ENCODE data around the gene IQCE.

The IQCE gene

DNA sequence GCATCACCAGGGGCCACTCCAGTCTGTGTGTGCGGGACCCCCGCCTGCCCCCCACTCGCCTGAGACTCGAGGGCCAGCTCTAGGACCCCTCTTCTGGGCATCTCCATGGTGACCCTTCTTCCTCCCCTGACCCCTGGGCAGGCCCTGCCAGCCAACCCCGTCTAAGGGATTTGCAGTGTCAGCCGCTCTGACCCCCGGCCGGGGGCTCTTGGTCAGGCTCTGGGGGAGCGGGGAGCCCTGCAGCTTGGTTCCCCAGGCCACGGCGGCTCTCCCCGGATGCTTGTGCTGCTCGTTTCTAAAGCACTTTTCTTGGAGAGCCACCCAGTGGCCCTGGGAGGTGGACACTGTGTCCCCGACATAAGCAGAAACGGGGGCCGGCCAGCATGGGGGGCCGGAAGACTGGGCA, 78.3 kb downstream of the IQCE start:
- no peak for DNase-seq

DNA sequence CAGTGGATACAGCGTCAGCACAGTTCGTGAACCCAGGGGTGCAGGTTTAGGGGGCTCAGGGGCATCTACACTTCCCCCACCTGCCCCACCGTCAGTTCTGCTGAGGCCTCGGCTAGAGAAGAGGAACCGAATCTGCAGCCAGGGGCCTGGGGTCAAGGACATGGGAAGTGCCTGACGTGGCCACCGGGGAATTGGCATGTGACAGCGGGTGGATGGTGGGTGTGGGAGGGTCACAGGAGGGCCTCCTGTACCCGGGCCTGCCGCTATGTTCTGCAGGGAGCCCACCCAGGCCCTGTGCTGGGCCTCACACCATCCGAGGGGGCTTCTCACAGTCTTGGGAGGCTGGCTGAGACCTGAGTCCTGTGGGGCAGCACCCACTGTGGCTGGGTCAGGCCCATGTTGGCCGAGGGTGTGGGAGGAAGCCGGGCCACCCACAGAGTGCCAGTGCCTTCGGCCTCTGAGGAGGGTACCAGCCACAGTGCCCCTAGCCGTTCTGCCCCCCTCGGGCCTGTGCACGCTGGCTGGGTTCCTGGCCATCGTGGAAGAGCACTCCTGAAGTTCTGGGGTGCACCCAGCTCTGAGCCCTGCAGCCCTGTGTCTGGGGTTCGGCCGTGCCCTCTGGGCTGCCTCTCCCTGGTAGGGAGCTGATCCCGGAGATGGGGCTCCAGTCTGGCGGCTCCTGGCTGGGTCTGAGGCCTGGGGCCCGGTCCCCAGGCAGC, 78.9 kb downstream of the IQCE start:
- DNase-seq: no peak

DNA sequence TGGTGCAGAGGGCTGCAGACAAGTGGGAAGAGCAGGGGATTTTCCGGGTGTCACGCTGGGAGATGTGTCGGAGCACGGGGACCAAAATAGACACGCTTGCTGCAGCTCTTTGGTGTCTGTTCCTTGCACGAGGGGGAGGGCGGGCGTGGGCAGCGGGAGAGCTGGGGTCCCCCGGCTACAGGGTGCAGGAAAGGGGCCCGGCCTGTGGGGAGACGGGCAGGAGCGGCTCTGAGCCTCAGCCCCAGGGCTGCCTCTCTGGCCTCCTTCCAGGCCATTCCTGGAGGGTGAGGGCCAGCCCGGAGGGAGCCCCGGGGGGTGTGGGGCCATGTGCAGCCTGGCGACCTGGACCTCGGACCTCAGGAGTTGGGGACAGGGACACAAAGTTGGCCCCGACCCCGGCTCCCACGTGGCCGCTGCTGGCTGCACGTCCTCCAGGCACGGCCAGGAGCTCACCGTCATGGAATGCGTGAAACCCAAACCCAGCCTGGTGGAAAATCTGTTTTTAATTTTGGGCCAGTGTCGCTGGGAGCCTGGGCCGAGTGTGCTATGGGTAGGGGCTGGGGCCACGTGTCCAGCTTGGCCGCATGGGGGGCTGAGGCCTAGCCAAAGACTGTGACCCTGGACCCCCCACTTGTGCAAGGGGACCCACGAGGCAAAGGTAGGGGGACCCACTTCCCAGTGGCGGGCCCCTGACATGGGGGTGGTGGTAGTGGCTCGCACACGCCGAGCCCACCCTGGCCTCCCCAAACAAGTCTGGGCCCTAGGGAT, 79.6 kb downstream of the IQCE start:
- no peak for DNase-seq

DNA sequence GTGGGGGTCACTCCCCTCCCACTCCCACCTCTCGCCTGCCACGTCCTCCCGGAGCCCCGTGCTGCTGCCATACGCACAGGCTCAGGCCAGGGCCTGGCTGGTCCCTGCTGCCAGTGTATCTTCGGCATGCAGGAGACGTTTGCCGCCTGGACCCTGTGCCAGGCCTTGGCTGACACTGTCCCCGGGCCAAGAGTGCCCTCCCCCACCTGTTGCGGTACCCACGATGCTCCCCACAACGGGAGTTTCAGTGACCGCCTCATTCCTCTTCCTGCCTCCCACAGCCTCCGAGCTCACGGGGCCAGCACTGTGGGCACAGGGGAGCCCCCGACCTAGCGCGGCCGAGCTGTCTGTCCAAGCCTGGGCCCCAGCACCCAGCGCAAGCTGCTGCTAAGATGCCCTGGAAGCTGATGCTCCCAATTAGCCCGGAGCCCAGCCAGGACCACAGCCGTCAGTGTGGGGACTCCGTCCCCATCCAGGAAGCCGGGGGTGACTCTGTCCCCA, 80.5 kb downstream of the IQCE start:
- no peak for DNase-seq

DNA sequence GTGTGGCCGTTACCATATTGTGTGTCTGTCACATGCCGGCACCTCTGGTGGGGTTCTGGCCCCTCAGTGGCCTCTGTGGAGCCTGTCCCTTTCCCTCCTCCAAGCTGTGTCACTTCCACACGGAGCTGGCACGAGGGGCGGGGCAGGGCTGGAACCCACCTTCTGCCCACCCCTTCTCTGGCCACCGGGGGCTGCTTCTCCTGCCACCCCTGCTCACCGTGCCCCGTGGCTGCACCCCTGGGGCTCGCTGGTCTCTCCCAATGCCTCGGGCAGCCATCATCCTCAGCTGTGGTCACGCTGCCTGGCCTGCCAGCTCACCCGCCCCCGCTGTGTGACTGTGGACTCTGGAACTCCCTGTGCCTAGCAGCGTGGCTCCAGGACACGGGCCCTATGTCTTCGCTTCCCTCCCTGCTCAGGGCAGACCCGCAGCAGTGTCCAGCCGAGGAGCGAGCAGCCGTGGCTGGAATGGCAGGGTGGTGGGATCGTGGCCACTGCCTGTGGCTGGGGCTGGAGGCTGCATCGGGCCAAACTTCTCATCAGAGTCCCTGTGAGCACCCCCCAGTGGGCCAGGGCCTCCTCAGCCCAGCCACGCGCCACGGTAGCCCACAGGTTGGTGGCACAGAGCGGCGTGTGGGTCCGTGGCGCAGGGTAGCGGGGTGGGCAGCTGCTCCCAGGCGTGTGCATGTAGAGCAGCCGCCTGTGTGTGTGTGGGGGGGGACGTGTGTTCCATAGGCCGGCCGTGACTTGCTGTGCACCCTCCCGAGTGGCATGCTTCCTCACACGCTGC, 81.1 kb downstream of the IQCE start:
- DNase-seq: no peak

DNA sequence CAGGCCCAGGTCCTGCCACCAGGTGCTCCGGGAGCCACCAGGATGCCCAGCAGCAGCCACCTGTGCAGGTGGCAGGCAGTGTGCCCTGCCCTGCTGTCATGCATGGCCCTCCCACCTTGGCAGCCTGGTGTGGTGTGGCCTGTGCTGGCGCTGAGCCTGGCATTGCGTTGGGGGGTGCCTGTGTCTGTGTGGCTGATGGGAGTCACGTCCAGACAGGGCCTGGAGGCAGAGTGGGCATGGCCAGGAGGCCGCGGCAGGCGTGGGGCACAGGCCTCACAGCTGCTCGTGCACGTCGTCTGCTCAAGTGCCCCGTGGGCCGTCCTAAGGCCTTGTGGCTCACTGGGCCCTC, 81.7 kb downstream of the IQCE start:
- DNase-seq: no peak

DNA sequence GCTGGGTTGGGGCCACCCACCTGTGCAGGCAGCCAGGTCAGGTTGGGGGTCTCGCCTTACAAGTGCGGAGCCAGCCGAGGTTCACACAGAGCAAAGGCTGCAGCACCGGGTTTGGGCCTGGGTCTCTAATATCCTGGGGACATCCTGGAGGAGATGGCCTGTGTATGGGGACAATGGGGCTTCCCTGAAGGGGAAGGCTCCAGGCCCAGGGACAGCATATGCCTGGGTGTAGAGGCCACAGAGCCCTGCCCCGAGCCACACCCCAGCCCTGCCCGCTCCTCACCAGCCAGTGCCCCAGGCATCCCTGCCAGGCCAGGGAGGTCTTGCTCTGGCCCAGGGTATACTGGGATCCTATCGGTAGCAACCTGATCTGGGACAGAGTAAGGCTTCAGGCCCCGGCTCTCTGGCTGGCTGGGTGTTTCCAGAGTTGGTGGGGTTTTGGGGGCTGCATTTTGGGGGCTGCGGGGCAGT, 82.1 kb downstream of the IQCE start:
- DNase-seq: no peak

DNA sequence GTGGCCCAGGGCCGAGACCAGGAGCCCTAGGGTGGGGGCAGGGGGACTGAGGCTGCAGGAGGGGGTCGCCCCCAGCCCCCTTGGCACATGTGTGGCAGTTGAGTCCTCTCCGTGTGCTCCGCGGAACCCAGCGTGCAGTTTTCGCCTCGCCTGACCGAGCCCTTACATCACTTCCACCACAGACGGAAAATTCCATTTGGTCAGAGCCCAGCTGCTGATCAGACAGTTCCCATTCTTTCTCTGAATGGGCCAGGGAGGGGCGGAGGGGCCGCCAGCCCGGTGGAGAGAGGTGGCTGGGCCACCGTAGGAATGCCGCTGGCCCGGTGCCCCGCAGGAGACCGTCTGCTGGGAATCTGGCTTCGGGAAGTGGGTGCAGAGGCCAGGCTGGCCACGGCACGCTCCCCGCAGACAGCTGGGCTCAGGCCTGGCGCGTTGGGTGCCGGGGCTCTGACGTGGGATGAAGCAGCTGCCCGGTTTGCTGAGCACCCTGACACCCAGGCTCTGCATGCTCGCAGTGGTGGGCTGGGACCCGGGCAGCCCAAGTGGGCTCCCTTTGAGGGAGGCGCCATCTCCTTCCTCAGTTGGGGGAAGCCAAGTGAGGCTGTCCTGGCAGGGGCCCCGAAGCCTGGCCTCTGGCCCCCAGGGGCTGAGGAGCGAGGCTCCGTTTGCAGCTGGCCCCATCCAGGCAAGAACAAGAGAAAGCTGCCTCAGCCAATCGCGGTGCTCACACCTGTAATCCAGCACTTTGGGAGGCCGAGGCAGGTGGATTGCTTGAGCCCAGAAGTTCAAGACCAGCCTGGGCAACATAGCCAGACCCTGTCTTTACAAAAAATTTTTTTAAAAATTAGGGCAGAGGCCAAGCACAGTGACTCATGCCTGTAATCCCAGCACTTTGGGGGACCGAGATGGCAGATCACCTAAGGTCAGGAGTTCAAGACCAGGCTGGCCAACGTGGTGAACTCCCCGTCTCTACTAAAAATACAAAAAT, 82.9 kb downstream of the IQCE start:
- DNase-seq: no peak

DNA sequence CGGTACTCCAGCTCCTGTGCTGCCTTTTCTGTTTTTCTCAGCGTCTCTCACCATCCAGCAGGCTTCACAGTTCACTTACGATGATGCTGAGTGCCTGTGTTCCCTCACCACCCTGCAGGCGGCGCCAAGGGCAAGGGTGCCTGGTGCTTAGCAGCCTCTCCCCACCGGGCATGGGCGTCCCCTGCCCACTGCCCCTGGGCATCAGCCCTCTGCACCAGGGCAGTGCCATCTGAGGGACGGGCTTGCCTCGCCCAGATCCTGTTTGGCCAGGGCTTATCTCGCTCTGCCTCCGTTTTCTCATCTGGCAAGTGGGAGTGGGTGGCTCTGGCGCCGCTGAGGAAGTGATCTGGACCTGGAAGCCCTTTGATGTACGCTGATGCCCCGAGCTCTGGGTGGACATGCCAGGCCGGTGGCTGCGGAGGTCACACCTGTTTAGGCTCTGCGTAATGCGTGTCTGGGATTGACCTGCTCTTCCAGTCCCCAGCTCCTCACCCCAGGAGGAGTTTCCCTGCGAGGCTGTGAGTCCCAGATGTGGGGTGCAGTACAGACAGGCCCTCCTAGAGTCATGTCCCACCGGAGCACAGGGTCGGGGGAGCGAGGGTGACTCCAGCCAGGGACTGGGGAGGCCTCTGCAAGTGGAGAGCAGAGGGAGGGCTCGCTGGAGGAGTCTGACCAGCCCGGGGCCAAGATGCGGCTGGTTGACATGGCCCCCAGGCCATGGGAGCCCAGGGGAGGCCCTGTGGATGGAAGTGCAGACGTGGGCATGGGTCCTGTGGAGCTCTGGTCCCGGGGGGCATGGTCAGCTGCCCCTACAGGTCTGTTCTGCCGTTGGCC, 84.8 kb downstream of the IQCE start:
- DNase-seq: no peak

DNA sequence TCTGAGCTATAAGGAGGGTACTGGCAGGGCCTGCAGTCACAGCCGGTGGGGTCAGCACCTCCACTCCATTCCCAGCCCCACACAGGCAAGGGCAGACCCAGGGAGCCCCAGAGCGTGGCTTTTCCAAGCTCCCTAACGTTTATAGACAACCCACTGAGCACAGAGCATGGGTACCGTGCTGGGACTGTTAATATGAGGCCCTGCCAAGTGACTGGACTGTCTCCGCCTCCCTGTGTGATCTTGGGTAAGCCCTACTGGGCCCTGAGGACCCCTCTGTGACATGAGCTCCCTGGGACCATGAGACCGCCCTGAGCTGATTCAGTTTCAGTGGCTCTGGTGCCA, 85.4 kb downstream of the IQCE start:
- DNase-seq: no peak

DNA sequence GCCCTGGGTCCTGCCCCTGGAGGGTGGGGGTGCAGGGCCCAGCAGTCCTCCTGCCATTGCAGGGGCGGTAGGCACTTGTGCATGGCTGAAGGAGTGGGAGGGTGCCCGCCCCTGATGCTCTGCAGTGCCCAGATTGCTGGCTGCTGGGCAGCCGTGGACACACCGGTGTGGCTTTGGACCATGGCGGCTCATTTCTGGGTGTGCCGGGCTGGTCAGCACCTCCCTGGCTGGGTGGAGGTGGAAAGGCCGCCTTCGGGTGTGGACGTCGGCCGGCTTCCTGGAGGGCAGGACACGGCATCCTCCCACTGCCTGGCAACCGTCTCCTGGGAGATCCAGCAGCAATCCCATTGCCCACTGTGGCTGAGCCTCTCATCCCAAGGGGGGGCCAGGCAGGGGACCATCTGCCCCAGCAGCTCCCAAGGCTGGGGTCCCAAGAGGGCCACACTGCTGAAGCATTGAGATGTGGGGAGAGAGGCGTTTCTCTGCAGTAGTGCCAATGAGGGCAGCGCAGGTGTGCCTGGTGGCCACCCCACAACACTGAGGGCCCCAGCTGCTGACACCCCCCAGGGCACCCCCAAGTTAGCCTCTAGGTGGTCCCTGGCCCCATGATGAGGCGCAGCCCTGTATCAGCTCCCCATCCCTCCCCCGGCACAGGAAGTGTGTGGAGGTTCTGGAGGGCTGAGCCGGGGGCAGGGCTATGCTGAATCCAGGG, 85.9 kb downstream of the IQCE start:
- DNase-seq: no peak

DNA sequence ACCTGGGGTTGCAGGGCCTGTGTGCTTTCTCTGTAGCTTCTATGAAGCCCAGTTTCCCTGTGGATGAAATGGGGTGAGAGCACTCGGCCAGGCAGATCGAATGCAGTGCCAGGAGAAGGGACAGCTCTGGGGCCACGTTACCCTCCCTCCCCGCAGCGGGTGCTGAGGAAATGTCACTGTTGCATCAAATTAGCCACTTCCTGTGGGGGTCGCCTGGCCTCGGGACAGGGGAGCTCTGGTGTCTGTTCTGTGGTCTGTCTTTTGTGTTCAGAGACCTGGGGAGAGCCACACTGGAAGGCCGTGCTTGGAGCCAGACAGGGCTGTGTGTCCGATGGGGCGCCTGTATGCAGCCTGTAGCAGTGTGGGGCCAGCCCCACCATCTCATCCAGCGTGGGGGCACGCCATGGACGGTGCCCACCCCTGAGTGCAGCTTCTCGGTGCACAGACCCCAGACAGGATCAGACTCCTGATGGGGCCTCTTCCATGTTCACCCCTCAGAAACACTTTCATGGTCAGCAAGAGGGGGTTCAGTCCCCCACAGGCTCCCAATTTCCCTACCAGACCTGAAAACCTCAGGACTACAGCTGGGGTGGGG, 86.6 kb downstream of the IQCE start:
- peak in 1 of 4 experiments; percentile 8 for DNase-seq

DNA sequence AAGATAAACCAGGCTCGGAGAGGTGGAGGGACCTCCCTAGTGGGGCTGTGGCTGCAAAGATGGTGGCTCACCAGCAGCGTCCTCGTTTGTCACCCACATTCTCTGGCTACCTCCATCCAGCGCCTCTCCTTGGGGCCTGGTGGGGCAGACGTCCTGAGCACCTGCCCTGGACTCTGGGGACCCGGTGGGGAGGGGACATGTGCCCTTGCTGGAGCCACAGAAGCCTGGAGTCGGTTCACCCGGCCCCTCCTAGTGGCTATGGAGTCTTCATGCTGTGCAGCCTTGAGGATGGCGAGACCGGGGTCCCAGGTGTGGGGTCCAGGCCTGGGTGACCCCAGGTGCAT, 87.5 kb downstream of the IQCE start:
- DNase-seq: no peak

DNA sequence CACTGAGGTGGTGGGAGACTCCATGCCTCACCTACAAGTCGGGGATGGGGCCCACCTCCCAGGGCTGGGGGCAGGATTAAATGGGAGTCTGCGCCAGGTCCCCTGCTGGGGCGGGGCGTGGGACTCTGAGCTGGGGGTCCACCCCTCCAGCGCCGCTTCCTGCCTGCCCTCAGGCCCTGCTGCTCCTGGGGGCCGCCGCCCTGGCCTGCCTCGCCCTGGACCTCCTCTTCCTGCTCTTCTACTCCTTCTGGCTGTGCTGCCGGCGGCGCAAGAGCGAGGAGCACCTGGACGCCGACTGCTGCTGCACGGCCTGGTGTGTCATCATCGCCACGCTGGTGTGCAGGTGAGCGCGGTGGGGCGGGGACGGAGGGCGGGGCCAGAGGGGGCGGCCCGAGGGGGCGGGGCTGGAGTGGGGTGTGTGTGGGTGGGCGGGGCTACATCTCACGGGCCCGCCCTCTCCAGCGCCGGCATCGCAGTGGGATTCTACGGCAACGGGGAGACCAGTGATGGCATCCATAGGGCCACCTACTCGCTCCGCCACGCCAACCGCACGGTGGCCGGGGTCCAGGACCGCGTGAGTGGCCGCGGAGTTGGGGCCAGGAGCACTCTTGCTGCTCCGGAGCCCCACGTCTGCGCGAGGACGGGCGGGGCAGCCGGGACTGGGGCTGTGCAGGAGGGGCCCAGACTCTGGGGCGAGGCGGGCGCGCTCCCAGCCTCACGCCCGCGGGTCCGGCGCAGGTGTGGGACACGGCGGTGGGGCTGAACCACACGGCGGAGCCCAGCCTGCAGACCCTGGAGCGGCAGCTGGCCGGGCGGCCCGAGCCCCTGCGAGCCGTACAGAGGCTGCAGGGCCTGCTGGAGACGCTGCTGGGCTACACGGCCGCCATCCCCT, 88.1 kb downstream of the IQCE start:
- no peak for DNase-seq

DNA sequence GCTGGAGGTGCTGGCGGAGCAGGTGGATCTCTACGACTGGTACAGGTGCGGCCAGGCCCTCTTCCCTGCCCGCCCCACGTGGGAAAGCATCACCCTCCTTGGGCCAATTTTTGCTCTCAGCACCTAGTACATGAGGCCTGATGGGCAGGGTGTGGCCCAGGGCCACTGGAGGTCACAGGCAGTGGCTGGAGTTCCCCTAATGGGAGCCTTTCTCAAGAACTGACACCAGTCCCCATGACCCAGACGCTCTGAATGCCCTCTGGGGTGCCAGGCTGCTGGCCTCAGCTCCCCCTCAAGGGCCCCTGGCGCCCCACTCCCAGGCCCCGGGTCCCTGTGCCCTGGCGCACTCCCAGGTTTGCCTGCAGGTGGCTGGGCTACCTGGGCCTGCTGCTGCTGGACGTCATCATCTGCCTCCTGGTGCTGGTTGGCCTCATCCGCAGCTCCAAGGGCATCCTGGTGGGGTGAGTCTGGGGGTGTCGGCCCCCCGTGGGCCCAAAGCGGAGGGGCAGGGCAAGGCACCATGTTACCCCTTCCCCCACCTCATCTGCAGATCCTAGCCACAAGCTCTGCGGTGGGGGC, 88.9 kb downstream of the IQCE start:
- no peak for DNase-seq

DNA sequence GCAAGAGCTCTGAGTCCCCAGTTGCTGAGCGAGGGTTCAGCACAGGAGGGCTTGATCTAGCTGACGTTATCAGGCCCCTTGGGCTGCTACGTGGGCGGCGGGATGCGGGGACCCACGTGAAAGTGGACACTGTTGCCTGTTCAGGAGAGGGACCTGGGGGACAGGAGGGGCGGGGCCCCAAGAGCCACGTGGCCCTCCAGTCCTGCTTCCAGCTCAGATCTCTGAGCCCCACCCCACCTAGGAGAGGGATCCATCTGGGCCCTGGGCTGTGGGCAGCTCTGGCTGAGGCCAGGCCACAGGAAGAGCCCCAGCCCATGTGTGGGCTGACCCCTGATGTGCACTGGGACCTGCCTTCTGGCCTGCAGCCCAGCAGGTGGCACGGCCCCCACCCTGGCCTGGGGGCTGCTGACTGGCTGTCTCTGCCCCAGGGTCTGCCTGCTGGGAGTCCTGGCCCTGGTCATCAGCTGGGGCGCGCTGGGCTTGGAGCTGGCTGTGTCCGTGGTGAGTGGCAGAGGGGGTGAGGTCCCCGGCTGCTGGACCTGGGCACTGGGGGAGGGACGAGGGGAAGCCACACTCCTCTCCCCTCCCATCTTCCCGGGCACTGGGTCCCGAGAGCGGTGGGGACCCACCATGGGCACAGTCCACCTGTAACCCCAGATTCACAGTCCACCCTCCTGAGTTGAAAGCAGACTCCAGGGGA, 90.5 kb downstream of the IQCE start:
- no peak for DNase-seq

DNA sequence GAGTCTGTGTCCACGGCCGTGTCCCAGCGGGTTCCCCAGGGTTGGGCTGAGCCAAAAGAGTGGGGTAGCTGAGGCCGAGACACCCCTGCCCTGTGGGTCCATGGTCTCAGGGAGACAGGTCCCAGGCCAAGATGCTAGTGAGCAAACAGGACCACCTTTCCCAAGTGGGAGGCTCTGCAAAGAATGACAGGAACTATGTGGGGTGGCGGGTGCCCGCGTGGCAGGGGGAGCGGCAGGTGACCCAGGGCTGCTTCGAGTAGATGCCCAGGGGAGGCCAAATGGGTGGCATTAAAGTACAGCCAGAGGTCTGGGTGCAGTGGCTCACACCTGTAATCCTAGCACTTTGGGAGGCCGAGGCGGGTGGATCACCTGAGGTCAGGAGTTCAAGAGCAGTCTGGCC, 91.2 kb downstream of the IQCE start:
- no peak for DNase-seq

DNA sequence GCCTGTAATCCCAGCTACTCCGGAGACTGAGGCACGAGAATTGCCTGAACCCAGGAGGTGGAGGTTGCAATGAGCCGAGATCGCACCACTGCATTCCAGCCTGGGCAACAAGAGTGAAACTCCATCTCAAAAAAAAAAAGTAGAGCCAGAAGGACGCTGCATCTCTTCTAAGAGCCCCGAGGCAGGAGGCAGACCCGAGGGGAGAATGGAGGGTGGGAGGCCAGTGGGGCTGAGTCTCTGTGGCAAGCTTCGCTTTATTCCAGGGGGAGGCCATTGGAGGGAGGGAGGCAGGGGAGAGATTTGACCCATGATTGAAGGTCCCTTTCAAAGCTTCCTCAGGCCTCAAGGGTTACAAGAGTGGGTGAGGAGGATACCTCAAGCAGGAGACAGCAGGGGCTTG, 91.7 kb downstream of the IQCE start:
- DNase-seq: no peak
